Cardiac fibroblast (primary cell): ENCODE measurements around the gene MTF1.

ENCODE experiments used
- DNase-seq, 2 donors: peaks; one replicate each; pipeline versions ENCODE4 v3.0.0 to v3.0.0-alpha.2; 2010; ENCODE audit warnings: low read depth in 2 of 2
- H3K4me3 ChIP-seq, 2 donors: replicated peaks in 1 of 2; 1 replicate in 1 of 2; 2 replicates in 1 of 2; pipeline ENCODE4 v1.5.1; 2011; ENCODE audit warnings: low read depth in 2 of 2, low read length in 2 of 2, mild to moderate bottlenecking in 2 of 2, moderate library complexity in 1 of 2
- TF ChIP-seq, protein P1 (sequence below): IDR thresholded peaks from one replicate; pipeline ENCODE4 v1.5.1; 2011; ENCODE audit warnings: low read depth, mild to moderate bottlenecking, low read length, inconsistent platforms

The MTF1 gene

DNA sequence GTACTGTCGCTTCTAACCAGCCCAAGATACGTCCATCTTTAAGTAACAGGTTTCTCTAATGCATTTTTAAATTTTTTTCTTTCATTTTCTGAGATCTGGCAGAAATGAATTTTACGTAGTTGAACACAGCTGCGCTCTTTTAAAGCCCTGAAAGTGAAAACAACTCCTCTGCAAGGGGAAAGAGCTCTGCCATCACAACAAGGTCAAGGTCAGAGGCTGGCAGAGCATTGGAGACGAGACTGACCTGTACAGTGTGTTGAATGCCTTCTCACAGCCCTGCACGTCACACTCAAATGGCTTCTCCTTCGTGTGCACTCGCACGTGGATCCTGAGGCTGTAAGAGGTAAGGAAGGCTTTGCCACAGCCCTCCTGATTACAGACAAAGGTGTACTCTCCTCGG, 19.7 kb downstream of the MTF1 start:
- TF ChIP-seq, protein P1, sequence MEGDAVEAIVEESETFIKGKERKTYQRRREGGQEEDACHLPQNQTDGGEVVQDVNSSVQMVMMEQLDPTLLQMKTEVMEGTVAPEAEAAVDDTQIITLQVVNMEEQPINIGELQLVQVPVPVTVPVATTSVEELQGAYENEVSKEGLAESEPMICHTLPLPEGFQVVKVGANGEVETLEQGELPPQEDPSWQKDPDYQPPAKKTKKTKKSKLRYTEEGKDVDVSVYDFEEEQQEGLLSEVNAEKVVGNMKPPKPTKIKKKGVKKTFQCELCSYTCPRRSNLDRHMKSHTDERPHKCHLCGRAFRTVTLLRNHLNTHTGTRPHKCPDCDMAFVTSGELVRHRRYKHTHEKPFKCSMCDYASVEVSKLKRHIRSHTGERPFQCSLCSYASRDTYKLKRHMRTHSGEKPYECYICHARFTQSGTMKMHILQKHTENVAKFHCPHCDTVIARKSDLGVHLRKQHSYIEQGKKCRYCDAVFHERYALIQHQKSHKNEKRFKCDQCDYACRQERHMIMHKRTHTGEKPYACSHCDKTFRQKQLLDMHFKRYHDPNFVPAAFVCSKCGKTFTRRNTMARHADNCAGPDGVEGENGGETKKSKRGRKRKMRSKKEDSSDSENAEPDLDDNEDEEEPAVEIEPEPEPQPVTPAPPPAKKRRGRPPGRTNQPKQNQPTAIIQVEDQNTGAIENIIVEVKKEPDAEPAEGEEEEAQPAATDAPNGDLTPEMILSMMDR = no peak
- no peak for DNase-seq
- H3K4me3 ChIP-seq = no peak overlapping the region

DNA sequence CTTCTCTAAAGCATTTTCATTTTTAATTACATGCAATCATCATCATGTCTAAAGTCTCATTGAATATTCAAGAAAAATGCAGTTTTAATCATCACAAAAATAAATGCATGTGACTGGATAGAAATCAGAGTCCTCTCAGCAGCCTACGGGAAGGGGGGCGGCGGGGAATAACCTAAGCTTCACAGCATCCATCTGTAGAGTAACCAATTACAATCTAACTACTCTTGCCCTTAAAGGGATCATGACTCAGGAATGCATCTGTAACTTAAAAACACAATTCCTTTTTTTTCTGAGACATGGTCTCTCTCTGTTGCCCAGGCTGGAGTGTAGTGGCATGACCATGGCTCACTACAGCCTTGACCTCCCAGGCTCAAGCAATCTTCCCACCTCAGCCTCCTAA, 22.6 kb downstream of the MTF1 start:
- no peak overlapping the region for H3K4me3 ChIP-seq
- DNase-seq = no peak
- TF ChIP-seq, protein P1 = no peak

GRCh38 chr1:37831809-37832208, 27.6 kb downstream of the MTF1 start:
- TF ChIP-seq, protein P1 = no peak
- DNase-seq = no peak
- H3K4me3 ChIP-seq = no peak overlapping the region

DNA sequence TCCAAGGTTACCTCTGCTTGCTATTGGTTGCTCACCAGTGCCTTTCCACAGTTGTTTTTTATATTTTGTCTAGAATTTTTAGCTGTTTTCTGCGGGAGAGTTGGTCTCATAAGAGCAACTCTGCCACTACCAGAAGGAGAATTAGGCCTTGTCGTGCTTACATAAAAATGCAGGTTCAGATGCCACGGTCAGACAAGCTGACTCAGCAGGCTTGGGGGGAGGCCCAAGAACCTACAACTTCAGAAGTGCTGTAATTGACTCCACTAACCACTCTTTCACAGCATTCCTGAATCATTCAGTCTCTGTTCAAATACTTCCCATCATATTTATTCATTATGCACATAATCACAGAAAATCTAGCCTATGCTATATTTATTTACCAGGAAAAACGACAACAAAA, 28.3 kb downstream of the MTF1 start:
- TF ChIP-seq, protein P1 = no peak
- no peak for DNase-seq

DNA sequence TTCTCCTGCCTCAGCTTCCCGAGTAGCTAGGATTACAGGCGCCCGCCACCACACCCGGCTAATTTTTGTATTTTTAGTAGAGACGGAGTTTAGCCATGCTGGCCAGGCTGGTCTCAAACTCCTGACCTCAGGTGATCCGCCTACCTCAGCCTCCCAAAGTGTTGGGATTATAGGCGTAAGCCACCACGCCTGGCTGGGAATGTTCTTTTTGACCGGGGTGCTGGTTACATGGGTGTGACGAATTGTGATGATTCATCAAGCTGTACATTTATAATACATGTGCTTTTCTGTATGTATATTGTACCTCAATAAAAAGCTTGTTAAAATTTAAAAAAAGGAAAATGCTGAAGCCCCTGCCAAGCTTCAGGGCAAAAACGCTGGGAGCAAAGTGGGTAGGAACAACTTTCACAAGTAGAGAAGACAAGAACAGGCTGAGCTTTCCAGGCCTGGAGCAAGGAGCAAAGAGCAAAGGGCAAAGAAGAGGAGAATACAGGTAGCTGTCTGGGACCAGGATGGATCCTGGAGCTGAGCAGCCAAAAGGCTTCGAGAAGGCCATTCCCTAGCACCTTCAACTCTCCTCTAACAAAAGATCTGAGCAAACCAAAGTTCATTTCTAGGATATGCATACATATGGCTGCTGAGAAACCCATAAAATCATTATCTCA, 30.9 kb downstream of the MTF1 start:
- H3K4me3 ChIP-seq = no peak overlapping the region
- no peak for DNase-seq
- TF ChIP-seq, protein P1 = no peak

More for the DNA sequence above, 28.3 kb downstream of the MTF1 start:
- no peak overlapping the region for H3K4me3 ChIP-seq

DNA sequence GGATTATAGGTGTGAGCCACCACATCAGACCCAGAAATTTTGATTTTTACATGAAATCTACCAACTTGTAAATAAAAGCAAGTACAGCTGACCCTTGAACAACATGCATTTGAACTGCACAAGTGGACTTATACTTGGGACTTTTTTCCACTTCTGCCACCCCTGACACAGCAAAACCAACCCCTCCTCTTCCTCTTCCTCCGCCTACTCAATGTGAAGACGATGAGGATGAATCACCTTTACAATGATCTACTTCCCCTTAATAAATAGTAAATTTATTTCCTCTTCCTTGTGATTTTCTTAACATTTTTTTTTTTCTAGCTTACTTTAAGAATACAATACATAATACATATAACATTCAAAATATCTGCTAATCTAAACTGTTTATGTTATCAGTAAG, 33.9 kb downstream of the MTF1 start:
- DNase-seq = no peak
- no peak overlapping the region for H3K4me3 ChIP-seq
- TF ChIP-seq, protein P1 = no peak

DNA sequence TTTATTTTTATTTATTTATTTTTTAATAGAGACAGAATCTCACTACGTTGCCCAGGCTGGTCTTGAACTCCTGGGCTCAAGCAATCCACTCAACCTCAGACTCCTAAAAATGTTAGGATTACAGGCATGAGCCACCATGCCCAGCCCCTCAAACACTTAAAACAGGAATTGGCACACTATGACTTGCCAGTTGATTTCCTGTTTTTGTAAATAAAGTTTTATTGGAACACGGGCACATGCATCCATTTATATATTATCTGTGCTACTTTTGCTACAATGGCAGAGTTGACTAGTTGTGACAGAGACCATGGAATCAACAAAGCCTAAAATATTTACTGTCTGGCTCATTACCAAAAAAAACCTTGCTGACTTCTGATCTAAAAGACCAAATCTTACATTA, 35.4 kb downstream of the MTF1 start:
- TF ChIP-seq, protein P1 = no peak
- H3K4me3 ChIP-seq = no peak overlapping the region
- no peak for DNase-seq
